ENCODE data around the gene PPP1R14B.

PPP1R14B gene

DNA sequence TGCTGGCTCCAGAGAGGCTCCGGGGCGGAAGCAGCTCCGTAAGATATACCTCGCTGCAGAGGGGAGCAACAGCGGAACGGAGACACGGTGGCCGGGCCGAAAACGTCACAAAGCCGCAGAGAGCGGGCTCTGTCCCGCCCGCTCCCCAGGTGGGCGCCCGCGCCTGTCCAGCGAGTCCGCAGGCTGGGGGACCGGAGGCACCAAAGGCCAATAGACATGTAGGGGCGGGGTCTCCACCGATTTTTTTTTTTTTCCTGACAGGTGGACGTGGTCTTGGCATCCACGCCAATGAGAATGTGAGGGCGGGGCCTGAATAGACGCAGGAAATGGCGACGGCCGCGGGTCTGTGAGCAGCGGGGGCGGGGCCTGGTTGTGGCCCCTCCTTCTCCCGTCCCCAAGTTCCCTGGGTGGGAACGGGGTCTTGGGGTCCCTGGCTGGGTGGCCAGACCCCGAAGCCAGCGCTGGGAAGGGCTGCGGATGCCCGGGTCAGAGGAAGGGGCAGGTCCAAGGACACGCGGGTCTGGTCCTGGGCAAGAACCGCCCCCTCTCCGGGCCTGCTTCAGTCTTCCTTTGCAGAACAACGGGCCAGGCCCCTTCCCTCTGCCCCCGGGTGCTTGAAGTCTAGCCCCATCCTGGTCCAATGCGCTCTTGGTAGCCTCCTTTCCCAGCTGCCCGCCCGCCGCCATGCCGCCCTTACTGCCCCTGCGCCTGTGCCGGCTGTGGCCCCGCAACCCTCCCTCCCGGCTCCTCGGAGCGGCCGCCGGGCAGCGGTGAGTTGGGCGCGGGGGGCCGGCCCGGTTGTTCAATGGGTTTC is 16.4 kb downstream of the PPP1R14B start, which contains the start of gene DNAJC4:
TSS of gene DNAJC4 (plus strand) at position 378 of the 814 bp plus-strand sequence. CDS start at position 685, 307 bp downstream.
- Histone ChIP-seq H3K4me3 (ENCODE audit: low read depth, low read length) (peak within 1 kb of the TSS; percentile 74), H3K27ac (peak within 1 kb of the TSS; percentile 4), H3K27me3 (replicated peaks) (no peaks in the 10 kb centered on the region), H3K36me3 (replicated peaks) (no peaks in the 10 kb centered on the region)
- TF ChIP-seq CTCF (IDR thresholded peaks at IDR 0.05; ENCODE audit: low read depth, low read length, missing control alignments) = no peak
- DNase-seq = peak; percentile 82
- in situ Hi-C loops (cut with HindIII; ENCODE audit: low pct_ligation_motif_present, low sequenced_read_pairs) = no loop called here

DNA sequence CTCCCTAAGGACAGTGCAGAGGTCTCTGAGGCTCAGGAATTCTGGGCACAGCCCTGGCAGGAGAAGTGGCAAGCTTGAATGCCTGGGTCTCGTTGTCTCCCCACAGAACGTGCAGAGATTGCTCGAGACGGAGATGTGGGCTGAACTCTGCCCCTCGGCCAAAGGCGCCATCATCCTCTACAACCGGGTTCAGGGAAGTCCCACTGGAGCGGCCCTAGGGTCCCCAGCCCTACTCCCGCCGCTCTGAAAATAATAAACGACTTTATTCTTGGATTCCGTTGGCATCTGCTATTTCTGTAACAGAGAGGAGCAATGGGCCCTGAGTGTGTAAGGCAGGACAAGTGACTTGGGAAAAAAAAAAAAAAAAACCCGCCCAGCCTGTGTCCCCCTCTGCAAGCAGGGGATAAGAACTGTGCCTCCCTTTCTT is 17.0 kb downstream of the PPP1R14B start:
- Histone ChIP-seq H3K27ac (no peak overlapping the region), H3K36me3 (replicated peaks) (no peaks in the 10 kb centered on the region), H3K27me3 (replicated peaks) (no peaks in the 10 kb centered on the region), H3K4me3 (ENCODE audit: low read depth, low read length) (peak overlapping the region; percentile 74)
- in situ Hi-C loops (cut with HindIII; ENCODE audit: low pct_ligation_motif_present, low sequenced_read_pairs) = no loop called here
- DNase-seq = no peak
- TF ChIP-seq CTCF (IDR thresholded peaks at IDR 0.05; ENCODE audit: low read depth, low read length, missing control alignments) = no peak

DNA sequence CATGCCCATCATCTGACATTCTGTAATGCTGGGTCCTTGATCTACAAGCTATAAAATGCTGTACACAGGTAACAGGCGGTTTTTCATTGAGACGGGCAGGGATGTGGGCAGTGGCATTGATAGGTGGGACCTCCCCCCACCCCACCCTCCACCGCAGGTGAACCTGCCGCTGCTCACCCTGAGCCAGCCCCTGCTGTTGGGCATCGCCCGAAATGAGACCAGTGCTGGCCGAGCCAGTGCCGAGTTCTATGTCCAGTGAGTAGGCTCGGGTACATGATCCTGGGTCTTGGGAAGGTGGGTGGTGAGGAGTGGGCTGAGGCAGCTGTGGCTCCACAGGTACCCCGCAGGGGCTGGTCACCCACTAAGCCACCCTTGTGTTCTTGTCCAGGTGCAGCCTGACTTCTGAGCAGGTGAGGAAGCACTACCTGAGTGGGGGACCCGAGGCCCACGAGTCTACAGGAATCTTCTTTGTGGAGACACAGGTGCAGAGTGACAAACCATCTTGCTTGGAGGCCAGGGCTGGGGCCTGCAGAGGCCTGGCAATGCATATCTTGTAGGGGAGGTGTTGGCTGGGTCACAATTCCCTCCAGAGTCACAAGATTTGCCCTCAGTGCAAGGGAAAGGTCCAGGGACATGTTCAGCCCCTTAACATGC is 17.5 kb downstream of the PPP1R14B start:
- no peak for DNase-seq
- no peaks in the 10 kb centered on the region for H3K27me3 ChIP-seq (replicated peaks)
- TF ChIP-seq CTCF (IDR thresholded peaks at IDR 0.05; ENCODE audit: low read depth, low read length, missing control alignments) = no peak
- in situ Hi-C loops (cut with HindIII; ENCODE audit: low pct_ligation_motif_present, low sequenced_read_pairs) = no loop called here
- H3K36me3 ChIP-seq (replicated peaks) = no peaks in the 10 kb centered on the region
- H3K4me3 ChIP-seq (ENCODE audit: low read depth, low read length) = no peak overlapping the region
- no peak overlapping the region for H3K27ac ChIP-seq

DNA sequence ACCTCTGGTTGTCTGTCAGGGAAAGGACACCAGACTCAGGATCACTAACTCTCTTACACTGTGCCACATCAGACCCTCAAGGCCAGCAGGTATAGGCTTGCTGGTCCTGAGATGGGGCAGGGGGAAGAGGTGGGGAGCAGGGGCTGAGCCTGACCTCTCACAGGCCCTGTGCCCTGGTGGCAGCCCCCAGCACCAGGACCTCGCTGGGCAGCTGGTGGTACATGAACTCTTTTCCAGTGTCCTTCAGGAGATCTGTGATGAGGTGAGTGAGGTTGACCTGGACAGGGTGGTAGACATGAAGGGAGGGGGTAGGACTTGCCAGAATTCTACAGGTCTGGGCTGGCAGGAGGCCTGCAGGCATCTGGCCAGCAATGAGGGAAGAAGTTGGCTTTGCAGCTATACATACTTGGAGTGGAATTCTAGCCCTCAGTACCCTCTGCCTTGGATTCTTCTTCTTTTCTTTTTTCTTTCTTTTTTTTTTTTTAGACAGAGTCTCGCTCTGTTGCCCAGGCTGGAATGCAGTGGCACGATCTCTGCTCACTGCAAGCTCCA is 19.3 kb downstream of the PPP1R14B start:
- in situ Hi-C loops (cut with HindIII; ENCODE audit: low pct_ligation_motif_present, low sequenced_read_pairs) = no loop called here
- no peak for TF ChIP-seq CTCF (IDR thresholded peaks at IDR 0.05; ENCODE audit: low read depth, low read length, missing control alignments)
- H3K4me3 ChIP-seq (ENCODE audit: low read depth, low read length) = peak overlapping the region; percentile 81
- no peaks in the 10 kb centered on the region for H3K27me3 ChIP-seq (replicated peaks)
- no peaks in the 10 kb centered on the region for H3K36me3 ChIP-seq (replicated peaks)
- no peak overlapping the region for H3K27ac ChIP-seq
- no peak for DNase-seq

DNA sequence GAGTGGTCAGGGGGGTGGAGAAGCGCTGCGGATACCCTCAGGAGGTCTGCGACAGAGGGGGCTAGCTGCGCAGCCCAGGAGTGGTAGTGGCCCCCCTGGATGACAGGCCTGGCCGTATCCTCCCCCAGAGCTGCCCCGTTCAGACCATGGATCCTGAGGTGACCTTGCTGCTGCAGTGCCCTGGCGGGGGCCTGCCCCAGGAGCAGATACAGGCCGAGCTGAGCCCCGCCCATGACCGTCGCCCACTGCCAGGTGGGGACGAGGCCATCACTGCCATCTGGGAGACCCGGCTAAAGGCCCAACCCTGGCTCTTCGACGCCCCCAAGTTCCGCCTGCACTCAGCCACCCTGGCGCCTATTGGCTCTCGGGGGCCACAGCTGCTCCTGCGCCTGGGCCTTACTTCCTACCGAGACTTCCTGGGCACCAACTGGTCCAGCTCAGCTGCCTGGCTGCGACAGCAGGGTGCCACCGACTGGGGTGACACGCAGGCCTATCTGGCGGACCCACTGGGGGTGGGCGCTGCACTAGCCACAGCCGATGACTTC is 20.2 kb downstream of the PPP1R14B start:
- no peak for DNase-seq
- Histone ChIP-seq H3K27ac (peak overlapping the region; percentile 21), H3K4me3 (ENCODE audit: low read depth, low read length) (peak overlapping the region; percentile 81), H3K27me3 (replicated peaks) (no peaks in the 10 kb centered on the region), H3K36me3 (replicated peaks) (no peaks in the 10 kb centered on the region)
- TF ChIP-seq CTCF (IDR thresholded peaks at IDR 0.05; ENCODE audit: low read depth, low read length, missing control alignments) = no peak
- in situ Hi-C loops (cut with HindIII; ENCODE audit: low pct_ligation_motif_present, low sequenced_read_pairs) = no loop called here

All from brain microvascular endothelial cell (primary cell).